ENCODE results near the gene SRGAP3.

- TF ChIP-seq ZNF747 (tag by site-specific recombination; IDR thresholded peaks at IDR 0.05) (no peak), ZNF302 (tag by site-specific recombination; IDR thresholded peaks at IDR 0.05; ENCODE audit: low read depth) (no peak), ZNF239 (tag by site-specific recombination; IDR thresholded peaks at IDR 0.05) (no peak), ZNF837 (tag by site-specific recombination; IDR thresholded peaks at IDR 0.05) (no peak), ZNF274 (IDR thresholded peaks at IDR 0.05; ENCODE audit: low read length) (no peak), ZNF274 (tag by site-specific recombination; IDR thresholded peaks at IDR 0.05; ENCODE audit: borderline replicate concordance) (no peak), KLF1 (tag by site-specific recombination; IDR thresholded peaks at IDR 0.05) (no peak), ZNF157 (tag by site-specific recombination; IDR thresholded peaks at IDR 0.05) (no peak), ZNF248 (tag by site-specific recombination; IDR thresholded peaks at IDR 0.05) (no peak), ZXDB (tag by site-specific recombination; IDR thresholded peaks at IDR 0.05) (no peak)
- TF ChIP-seq, protein P1, sequence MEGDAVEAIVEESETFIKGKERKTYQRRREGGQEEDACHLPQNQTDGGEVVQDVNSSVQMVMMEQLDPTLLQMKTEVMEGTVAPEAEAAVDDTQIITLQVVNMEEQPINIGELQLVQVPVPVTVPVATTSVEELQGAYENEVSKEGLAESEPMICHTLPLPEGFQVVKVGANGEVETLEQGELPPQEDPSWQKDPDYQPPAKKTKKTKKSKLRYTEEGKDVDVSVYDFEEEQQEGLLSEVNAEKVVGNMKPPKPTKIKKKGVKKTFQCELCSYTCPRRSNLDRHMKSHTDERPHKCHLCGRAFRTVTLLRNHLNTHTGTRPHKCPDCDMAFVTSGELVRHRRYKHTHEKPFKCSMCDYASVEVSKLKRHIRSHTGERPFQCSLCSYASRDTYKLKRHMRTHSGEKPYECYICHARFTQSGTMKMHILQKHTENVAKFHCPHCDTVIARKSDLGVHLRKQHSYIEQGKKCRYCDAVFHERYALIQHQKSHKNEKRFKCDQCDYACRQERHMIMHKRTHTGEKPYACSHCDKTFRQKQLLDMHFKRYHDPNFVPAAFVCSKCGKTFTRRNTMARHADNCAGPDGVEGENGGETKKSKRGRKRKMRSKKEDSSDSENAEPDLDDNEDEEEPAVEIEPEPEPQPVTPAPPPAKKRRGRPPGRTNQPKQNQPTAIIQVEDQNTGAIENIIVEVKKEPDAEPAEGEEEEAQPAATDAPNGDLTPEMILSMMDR (tag by site-specific recombination; IDR thresholded peaks at IDR 0.05) = no peak
- TF ChIP-seq, protein P2, sequence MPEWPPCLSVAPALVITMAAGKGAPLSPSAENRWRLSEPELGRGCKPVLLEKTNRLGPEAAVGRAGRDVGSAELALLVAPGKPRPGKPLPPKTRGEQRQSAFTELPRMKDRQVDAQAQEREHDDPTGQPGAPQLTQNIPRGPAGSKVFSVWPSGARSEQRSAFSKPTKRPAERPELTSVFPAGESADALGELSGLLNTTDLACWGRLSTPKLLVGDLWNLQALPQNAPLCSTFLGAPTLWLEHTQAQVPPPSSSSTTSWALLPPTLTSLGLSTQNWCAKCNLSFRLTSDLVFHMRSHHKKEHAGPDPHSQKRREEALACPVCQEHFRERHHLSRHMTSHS (tag by site-specific recombination; IDR thresholded peaks at IDR 0.05) = no peak
- TF ChIP-seq, protein P3, sequence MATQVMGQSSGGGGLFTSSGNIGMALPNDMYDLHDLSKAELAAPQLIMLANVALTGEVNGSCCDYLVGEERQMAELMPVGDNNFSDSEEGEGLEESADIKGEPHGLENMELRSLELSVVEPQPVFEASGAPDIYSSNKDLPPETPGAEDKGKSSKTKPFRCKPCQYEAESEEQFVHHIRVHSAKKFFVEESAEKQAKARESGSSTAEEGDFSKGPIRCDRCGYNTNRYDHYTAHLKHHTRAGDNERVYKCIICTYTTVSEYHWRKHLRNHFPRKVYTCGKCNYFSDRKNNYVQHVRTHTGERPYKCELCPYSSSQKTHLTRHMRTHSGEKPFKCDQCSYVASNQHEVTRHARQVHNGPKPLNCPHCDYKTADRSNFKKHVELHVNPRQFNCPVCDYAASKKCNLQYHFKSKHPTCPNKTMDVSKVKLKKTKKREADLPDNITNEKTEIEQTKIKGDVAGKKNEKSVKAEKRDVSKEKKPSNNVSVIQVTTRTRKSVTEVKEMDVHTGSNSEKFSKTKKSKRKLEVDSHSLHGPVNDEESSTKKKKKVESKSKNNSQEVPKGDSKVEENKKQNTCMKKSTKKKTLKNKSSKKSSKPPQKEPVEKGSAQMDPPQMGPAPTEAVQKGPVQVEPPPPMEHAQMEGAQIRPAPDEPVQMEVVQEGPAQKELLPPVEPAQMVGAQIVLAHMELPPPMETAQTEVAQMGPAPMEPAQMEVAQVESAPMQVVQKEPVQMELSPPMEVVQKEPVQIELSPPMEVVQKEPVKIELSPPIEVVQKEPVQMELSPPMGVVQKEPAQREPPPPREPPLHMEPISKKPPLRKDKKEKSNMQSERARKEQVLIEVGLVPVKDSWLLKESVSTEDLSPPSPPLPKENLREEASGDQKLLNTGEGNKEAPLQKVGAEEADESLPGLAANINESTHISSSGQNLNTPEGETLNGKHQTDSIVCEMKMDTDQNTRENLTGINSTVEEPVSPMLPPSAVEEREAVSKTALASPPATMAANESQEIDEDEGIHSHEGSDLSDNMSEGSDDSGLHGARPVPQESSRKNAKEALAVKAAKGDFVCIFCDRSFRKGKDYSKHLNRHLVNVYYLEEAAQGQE (tag by site-specific recombination; IDR thresholded peaks at IDR 0.05) = no peak
- TF ChIP-seq, protein P4, sequence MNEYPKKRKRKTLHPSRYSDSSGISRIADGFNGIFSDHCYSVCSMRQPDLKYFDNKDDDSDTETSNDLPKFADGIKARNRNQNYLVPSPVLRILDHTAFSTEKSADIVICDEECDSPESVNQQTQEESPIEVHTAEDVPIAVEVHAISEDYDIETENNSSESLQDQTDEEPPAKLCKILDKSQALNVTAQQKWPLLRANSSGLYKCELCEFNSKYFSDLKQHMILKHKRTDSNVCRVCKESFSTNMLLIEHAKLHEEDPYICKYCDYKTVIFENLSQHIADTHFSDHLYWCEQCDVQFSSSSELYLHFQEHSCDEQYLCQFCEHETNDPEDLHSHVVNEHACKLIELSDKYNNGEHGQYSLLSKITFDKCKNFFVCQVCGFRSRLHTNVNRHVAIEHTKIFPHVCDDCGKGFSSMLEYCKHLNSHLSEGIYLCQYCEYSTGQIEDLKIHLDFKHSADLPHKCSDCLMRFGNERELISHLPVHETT (tag by site-specific recombination; IDR thresholded peaks at IDR 0.05) = no peak
Measured at GRCh38 chr3:9250236-9250635, 790 bp upstream of the SRGAP3 start.
